Measurements from ENCODE around the gene ZNF500.

- TF ChIP-seq GATA2 (IDR thresholded peaks at IDR 0.05; ENCODE audit: low read depth, low read length) (no peak), GATA3 (IDR thresholded peaks at IDR 0.05; ENCODE audit: low read depth, low read length) (no peak)
These were observed 1.2 kb downstream of the ZNF500 start for GRCh38 chr16:4765511-4766474.
